A549 (cell line): ENCODE data around the gene RENBP. TPM values are rescaled to one million over a fixed set of nuclear protein-coding genes. Genes with fewer than 3 reads are reported as not detected.

ENCODE experiments used
- ATAC-seq, 2 experiments: fragments of 200-7000 bp in 1 of 2; fragments of >200 bp in 1 of 2; cut with Nextera tagmentation in 1 of 2; cut with Tn5 transposase in 1 of 2; 3 replicates each; pipeline versions ENCODE4 v1.8.0 to v1.9.1; 2018 to 2020; ENCODE audit warnings: mild to moderate bottlenecking in 1 of 2, moderate library complexity in 1 of 2
- CTCF ChIA-PET: fragments of 300-600 bp; sonication (Branson Sonifier 250); formaldehyde crosslinking; extraction: SDS; loops from one replicate; lab custom pipeline; 2021; ENCODE audit warnings: antibody characterized with exemption, inconsistent platforms; lab: Yijun Ruan, JAX
- POLR2A ChIA-PET: fragments of 350-600 bp; formaldehyde crosslinking; extraction: SDS; loops from one replicate; lab custom pipeline; 2021; ENCODE audit warnings: antibody characterized with exemption, inconsistent platforms; lab: Yijun Ruan, JAX
- DNase-seq, 2 experiments: peaks; one replicate each; pipeline versions ENCODE4 v3.0.0 to v3.0.0-alpha.2; 2011 to 2016; ENCODE audit warnings: low read depth in 1 of 2, low spot score in 1 of 2
- FAIRE-seq: peaks from 2 replicates; lab custom pipeline; 2011; peaks lifted over from hg19 to GRCh38; lab: Jason Lieb, UNC
- H3K27ac ChIP-seq, 2 experiments: fragments of >200 bp; sonication (Bioruptor Twin); formaldehyde crosslinking; 3 replicates each; pipeline ENCODE4 v1.5.1; 2016 to 2017
- H3K4me1 ChIP-seq: fragments of >200 bp; sonication (Bioruptor Twin); formaldehyde crosslinking; 3 replicates; pipeline ENCODE4 v1.6.1; 2016
- H3K4me2 ChIP-seq: fragments of >200 bp; sonication (Bioruptor Twin); formaldehyde crosslinking; 3 replicates; pipeline ENCODE4 v1.6.1; 2016
- H3K4me3 ChIP-seq: fragments of >200 bp; sonication (Bioruptor Twin); formaldehyde crosslinking; 3 replicates; pipeline ENCODE4 v1.5.1; 2016
- H3K9me3 ChIP-seq: fragments of >200 bp; sonication (Bioruptor Twin); formaldehyde crosslinking; 3 replicates; pipeline ENCODE4 v1.6.1; 2016
- BCL3 ChIP-seq: fragments of >200 bp; sonication (Bioruptor Twin); formaldehyde crosslinking; IDR thresholded peaks from 3 replicates; pipeline ENCODE4 v1.6.1; 2016
- CBX8 ChIP-seq: fragments of 200-600 bp; sonication (generic); IDR thresholded peaks from 2 replicates; pipeline ENCODE4 v1.6.1; 2016
- CTCF ChIP-seq: fragments of >200 bp; sonication (Bioruptor Twin); formaldehyde crosslinking; IDR thresholded peaks from 3 replicates; pipeline ENCODE4 v1.5.1; 2016
- EHF ChIP-seq: fragments of 250-450 bp; sonication (Bioruptor Pico); IDR thresholded peaks from 2 replicates; pipeline ENCODE4 v1.5.0; 2020; ENCODE audit warnings: mild to moderate bottlenecking
- ESRRA ChIP-seq: fragments of 150-350 bp; IDR thresholded peaks from 2 replicates; pipeline ENCODE4 v1.6.1; 2014; ENCODE audit warnings: mild to moderate bottlenecking, low read length, borderline replicate concordance
- HEYL ChIP-seq: fragments of 250-450 bp; sonication (Bioruptor Pico); IDR thresholded peaks from 2 replicates; pipeline ENCODE4 v1.8.0; 2021; ENCODE audit warnings: mild to moderate bottlenecking, moderate library complexity
- HMGXB4 ChIP-seq: fragments of 250-450 bp; sonication (Bioruptor Pico); IDR thresholded peaks from 2 replicates; pipeline ENCODE4 v1.5.0; 2021; ENCODE audit warnings: mild to moderate bottlenecking, moderate library complexity, borderline replicate concordance
- JUNB ChIP-seq: fragments of >200 bp; sonication (Bioruptor Twin); formaldehyde crosslinking; IDR thresholded peaks from 2 replicates; pipeline ENCODE4 v1.6.1; 2016
- MAFK ChIP-seq: fragments of 450-650 bp; IDR thresholded peaks from 2 replicates; pipeline ENCODE4 v1.6.1; 2014; ENCODE audit not compliant: partially characterized antibody
- RARB ChIP-seq: fragments of 250-450 bp; sonication (Bioruptor Pico); IDR thresholded peaks from 2 replicates; pipeline ENCODE4 v1.8.0; 2021; ENCODE audit warnings: mild to moderate bottlenecking, moderate library complexity
- TP53 ChIP-seq: fragments of 250-450 bp; sonication (Bioruptor Pico); IDR thresholded peaks from 2 replicates; pipeline ENCODE4 v1.5.0; 2021; ENCODE audit warnings: mild to moderate bottlenecking, moderate library complexity
- ZC3H11A ChIP-seq: fragments of 450-650 bp; IDR thresholded peaks from 2 replicates; pipeline ENCODE4 v1.6.1; 2014; ENCODE audit warnings: antibody characterized with exemption, mild to moderate bottlenecking
- ZSCAN20 ChIP-seq: fragments of 250-450 bp; sonication (Bioruptor Pico); IDR thresholded peaks from 2 replicates; pipeline ENCODE4 v1.8.0; 2022; ENCODE audit warnings: mild to moderate bottlenecking, moderate library complexity
- WGBS: methylation state at CpG from one replicate; pipeline ENCODE4 v1.1.6; 2017; ENCODE audit errors: missing lambda C conversion rate; 5-methylcytosine and 5-hydroxymethylcytosine counted together
- polyA plus RNA-seq, 4 experiments: library from polyadenylated mRNA; depleted of rRNA in 3 of 4; stranded (reverse); fragments of >200 nt; fragmentation: RNase III in 1 of 4; extraction: RNeasy Plus Mini Kit Qiagen cat#74134 plus additional on column Dnase treatment in 1 of 4; gene quantifications; 2 replicates in 3 of 4; 3 replicates in 1 of 4; pipeline ENCODE4 v1.2.3, GENCODE V29; 2011 to 2017
- TF ChIP-seq, protein P1 (sequence below): fragments of 250-450 bp; sonication (Bioruptor Pico); IDR thresholded peaks from 2 replicates; pipeline ENCODE4 v1.5.0; 2020; ENCODE audit warnings: low read depth, mild to moderate bottlenecking, moderate library complexity
- TF ChIP-seq, protein P2 (sequence below): IDR thresholded peaks from 2 replicates; pipeline ENCODE4 v1.6.1; 2012

Gene RENBP
- polyA plus RNA-seq, 2 of the 4 experiments (the other 2 are of a cell fraction): not detected

DNA sequence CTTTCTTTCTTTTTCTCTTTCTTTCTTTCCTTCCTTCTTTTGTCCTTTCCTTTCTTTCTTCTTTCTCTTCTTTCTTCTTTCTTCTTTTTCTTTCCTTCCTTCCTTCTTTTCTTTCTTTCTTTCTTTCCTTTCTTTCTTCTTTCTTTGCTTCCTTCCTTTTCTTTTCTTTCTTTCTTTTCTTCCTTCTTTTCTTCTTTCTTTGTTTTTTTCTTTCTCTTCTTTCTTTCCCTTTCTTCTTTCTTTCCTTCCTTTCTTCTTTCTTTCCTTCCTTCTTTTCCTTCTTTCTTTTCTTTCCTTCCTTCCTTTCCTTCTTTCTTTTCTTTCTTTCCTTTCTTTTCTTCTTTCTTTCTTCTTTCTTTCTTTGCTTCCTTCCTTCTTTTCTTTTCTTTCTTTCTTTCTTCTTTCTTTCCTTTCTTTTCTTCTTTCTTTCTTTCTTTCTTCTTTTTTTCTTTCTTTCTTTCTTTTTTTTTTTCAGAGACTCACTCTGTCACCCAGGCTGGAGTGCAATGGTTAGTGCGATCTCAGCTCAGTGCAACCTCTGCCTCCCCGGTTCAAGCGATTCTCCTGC lies 46.7 kb upstream of the RENBP start (continued):
- TF ChIP-seq HMGXB4 (CRISPR knock-in tag): no peak

DNA sequence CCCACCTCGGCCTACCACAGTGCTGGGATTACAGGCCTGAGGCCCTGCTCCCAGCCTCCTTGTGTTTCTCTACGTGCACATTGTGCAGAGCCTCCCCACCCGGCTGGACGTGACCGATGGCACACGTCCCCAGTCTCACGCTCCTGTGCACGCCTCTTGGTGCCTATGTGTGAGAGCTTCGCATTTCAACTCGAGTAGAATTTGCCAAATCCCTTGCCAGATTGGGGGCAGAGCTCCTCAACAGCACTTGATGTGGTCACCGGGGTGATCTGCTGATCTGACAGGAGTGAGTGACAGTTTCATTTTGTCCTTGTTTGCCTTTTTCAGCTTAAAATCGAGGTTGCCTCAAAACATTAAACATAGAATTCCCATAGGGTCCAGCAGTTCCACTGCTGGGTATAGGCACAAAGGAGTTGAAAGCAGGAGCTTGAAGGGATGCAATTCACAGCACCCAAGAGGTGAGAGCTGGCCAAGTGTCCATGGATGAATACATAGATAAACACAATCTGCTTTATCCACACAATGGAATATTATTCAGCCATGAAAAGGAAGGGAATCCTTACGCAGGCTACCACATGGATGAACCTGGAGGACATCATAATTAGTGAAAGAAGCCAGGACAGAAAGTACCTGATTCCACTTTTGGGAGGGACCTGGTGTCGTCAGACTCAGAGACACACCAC lies 45.7 kb upstream of the RENBP start:
- DNase-seq: no peak
- POLR2A ChIA-PET: no interaction called here
- no peak overlapping the region for H3K4me3 ChIP-seq
- CTCF ChIA-PET: interaction anchor here (1.1 to 1.3 kb wide), 2 partner anchors 17 to 23 kb away, joined by 3 to 8 read pairs; no protein-coding TSS in a partner anchor
- H3K27ac ChIP-seq: no peak overlapping the region
- 88% methylated on average over 14 of the region's 14 CpGs for WGBS
- FAIRE-seq: no peak
- no peaks in the 10 kb centered on the region for H3K9me3 ChIP-seq
- no peak for TF ChIP-seq ZSCAN20 (CRISPR knock-in tag)
- no peak for TF ChIP-seq HEYL (CRISPR knock-in tag)
- TF ChIP-seq JUNB: no peak
- TF ChIP-seq EHF (CRISPR knock-in tag): no peak
- no peak for TF ChIP-seq CBX8
- TF ChIP-seq TP53 (CRISPR knock-in tag): no peak
- TF ChIP-seq RARB (CRISPR knock-in tag): no peak
- TF ChIP-seq, protein P1, sequence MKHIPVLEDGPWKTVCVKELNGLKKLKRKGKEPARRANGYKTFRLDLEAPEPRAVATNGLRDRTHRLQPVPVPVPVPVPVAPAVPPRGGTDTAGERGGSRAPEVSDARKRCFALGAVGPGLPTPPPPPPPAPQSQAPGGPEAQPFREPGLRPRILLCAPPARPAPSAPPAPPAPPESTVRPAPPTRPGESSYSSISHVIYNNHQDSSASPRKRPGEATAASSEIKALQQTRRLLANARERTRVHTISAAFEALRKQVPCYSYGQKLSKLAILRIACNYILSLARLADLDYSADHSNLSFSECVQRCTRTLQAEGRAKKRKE (CRISPR knock-in tag): no peak
- no peak for TF ChIP-seq BCL3
- no peak for TF ChIP-seq CTCF
- TF ChIP-seq ZC3H11A: no peak
- no peak for TF ChIP-seq ESRRA
- no peaks in the 10 kb centered on the region for H3K4me1 ChIP-seq
- no peak overlapping the region for H3K4me2 ChIP-seq
- ATAC-seq: no peak

- no peak overlapping the region for H3K27ac ChIP-seq
- no peak overlapping the region for H3K4me3 ChIP-seq
- H3K4me2 ChIP-seq: no peak overlapping the region
- ChIA-PET POLR2A (no interaction called here), CTCF (no interaction called here)
- WGBS: 85% methylated on average over 12 of the region's 12 CpGs
- no peaks in the 10 kb centered on the region for H3K4me1 ChIP-seq
- TF ChIP-seq, protein P2, sequence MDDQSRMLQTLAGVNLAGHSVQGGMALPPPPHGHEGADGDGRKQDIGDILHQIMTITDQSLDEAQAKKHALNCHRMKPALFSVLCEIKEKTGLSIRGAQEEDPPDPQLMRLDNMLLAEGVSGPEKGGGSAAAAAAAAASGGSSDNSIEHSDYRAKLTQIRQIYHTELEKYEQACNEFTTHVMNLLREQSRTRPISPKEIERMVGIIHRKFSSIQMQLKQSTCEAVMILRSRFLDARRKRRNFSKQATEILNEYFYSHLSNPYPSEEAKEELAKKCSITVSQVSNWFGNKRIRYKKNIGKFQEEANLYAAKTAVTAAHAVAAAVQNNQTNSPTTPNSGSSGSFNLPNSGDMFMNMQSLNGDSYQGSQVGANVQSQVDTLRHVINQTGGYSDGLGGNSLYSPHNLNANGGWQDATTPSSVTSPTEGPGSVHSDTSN: no peak
- TF ChIP-seq MAFK: peak; percentile 52
- no peak for FAIRE-seq
- H3K9me3 ChIP-seq: no peaks in the 10 kb centered on the region
- ATAC-seq: no peak
- no peak for DNase-seq
Measured at GRCh38 chrX:153988493-153988892, 44.0 kb upstream of the RENBP start.
